HuH-7 (cell line): ENCODE data around the gene SLC6A5.

ENCODE experiments used
- DNase-seq: peaks from one replicate; pipeline ENCODE4 v3.0.0; 2011; ENCODE audit warnings: low spot score

Gene SLC6A5

DNA sequence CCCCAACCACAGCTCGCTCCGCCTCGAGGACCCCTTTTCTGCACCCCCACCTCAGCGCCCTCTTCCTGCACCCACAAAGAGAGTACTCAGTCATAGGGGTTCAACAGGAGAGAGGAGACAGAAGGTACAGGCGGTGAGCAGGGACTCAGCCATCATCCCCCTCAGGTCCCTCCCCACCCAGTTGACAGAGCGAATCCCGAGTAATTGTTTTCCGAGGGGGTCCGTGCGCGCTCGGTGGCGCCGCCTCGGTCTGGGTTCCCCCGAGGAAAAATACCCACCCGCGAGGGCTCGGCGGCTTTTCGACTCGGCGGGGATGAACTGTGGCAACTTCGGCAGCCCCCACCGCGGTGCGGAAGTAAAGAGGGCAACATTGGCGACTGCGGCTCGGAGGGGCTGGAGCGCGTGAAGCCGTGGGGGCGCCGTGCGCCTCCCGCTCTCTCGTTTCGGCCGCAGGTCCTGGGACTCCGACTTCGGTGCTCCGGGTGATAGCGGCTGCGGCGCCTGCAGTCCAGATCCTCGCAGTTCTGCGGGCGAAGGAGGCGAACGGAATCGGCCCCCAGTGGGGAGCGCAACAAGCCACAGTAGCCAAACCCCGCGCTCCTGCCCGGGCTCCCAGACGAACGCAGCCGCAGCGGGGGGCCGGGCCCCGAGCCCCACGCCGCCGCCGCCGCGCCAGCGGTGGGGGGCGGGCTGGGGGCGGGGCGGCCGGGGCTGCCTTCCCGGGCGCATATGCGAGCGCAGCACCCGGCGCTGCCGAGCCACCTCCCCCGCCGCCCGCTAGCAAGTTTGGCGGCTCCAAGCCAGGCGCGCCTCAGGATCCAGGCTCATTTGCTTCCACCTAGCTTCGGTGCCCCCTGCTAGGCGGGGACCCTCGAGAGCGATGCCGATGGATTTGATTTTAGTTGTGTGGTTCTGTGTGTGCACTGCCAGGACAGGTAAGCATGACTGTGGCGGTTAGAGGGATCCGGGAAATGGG, 69.7 kb downstream of the SLC6A5 start, which contains the start of gene NELL1:
NELL1 (plus strand) TSS at position 743 of the 976 bp plus-strand sequence.
- DNase-seq, result no peak

DNA sequence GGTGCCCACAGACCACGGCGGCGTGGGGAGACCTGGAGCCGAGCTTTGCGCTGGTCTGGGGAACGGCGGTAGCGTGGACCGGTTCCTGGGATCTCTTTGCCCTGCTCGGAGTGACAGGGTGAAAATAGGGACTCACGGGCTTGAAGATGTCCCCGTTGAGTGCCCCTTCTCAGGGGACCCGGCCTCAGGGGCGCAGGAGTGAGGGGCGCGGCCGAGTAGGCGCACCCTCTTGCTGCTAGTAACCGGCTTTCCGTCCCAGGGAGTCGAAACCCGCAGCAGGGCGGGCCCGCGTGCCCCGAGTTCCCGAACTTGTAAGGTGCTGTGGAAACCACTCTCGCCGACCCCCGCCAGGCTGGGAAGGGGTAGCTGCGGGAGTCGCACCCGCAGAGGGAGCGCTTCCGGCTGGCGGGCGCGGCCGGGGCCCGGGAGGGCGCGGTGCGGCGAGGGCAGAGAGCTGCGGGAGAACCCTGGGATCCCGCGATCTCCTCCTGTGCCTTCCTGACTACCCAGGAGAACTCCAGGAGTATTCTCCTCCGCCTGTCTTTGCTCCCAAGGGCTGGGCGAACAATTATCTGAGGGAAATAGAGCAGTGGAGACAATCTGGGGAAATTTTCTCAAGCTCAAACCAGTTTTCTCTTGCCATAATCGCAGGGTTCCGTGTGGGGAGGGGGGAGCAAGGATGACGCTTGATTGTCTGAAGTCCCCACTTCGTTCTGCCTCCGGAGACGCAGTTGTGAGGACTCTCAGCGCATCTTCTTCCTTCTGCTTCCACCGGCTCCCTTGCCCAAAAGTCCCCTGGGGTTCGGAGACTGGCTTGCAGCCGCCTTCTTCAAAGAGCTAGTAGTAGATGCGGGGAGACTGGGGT, 70.6 kb downstream of the SLC6A5 start:
- DNase-seq, result no peak

DNA sequence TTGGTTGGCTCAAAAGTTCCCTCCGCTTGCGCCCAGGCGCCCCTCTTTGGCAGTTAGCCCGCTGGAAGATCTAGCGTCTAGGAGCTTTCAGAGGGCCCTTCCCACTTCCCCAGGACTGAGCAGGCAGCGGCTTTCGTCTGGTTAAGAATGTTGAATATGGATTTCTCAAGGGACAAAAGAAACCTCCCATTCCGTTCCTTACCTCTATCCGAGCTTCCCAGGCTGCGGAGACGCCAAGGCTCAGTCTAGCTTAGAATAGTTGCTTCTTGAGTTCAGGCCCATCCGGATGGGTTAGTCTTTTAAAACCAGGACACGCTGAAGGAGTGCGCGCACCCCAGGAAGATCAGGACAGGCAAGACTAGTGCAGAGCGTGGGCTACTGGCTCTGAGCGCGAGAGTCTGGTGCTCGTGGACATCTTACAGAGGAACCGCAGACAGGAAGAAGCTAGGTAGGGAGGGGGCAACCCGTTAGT, 71.6 kb downstream of the SLC6A5 start:
- DNase-seq, result no peak

DNA sequence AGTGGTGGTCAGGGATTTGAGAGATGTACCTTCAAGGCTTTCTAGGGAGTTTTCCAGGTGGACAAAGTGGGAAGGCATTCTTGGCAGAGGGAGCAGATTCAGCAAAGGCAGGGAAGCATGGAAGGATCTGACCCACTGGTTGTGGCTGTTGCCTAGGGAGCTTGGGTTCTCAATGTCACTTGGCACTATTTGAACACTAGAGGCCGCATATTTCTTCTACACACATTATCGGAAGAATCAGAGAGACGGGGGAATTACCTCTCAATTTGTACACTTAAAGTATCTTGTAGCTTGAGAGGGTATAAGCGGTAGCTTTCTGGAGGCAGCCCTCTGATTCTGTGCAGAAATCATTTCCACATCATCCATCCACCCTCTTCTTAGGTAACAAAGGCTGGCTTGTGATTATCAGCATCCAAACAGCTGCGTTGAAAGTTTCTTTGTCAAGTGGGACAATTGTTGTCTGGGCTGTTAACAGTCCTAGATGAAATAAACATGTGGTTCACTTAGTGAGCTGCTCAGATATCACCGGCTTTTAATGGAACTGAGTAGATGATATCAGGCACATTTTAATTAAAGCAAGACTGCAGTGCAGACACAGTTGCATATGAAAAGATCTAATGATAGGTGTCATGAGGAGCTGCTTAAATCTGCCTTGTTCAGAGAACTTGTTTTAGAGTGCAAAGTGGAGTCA, 72.6 kb downstream of the SLC6A5 start:
- peak; percentile 42 for DNase-seq

DNA sequence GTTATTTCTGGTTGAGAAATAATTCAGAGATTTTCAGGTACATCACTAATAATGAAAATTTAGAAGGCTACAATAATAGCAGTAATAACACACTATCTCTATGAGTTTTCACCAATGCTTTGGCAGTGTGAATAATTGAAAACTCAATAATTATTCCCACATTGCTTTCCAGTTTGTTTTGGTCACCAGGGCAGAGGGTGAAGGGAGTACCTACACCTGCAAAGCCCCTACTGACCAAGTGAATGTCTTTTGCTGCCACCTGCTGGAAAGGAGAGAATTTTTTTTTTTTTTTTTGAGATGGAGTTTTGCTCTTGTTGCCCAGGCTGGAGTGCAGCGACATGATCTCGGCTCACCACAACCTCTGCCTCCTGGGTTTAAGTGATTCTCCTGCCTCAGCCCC, 73.2 kb downstream of the SLC6A5 start:
- DNase-seq, result peak; percentile 27

DNA sequence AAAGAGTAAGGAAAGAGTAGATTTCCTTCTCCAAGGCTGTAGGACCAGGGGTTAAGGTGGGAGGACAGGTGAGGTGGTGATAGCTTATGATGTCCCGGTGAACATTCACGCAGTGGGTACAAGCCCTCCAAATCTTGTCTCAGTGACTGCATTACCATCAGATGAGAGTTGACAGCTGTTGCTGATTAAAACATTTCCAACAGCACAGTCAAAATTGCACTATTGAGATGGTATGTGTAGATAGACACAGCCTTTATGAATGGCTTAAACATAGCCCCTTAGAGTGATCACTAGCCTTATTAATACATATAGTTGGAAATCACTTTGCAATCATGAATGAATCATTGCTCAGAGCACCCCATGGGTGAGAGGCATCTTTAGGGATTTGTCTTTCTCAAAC, 77.2 kb downstream of the SLC6A5 start:
- no peak for DNase-seq

DNA sequence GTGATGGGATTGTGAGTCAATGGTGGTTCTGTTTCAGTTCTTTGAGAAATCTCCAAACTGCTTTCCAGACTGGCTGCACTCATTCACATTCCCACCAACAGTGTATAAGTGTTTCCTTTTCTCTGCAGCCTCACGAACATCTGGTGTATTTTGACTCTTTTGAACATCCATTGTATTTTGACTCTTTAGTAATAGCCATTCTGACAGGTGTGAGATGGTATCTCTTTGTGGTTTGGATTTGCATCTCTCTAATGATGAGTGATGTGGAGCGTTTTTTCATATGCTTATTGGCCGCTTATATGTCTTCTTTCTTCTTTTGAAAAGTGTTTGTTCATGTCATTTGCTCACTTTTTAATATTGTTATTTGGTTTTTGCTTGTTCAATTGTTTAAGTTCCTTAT, 89.4 kb downstream of the SLC6A5 start:
- DNase-seq, result no peak

DNA sequence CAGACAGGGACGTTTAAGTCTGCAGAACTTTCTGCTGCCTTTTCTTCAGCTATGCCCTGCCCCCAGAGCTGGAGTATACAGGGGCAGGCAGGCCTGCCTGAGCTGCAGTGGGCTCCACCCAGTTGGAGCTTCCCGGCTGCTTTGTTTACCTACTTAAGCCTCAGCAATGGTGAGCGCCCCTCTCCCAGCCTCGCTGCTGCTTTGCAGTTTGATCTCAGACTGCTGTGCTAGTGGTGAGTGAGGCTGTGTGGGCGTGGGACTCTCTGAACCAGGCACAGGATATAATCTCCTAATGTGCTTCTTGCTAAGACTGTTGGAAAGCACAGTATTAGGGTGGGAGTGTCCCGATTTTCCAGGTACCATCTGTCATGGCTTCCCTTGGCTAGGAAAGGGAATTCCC, 108.5 kb downstream of the SLC6A5 start:
- DNase-seq, result no peak
